Measurements from ENCODE around the gene GYPC.

GYPC gene

DNA sequence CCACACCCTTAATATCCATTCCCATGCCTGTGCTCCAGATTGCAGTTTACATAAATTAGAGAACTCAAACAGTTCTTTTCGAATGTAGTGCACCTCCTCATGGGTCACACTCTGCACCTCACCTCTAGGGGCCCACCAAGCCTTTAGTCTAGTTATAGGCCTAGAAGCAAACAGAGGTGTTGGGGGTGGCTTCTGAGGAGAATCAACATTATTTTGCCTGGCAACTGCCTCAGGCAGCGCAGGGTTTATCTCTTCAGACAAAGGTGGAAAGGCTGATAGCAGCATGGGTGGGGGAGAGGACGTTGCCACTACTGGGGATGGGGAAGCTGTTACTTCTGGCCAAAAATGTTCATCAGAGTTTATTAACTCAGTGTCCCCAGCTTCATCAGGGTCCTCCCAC, 5.0 kb upstream of the GYPC start:
- DNase-seq (ENCODE audit: low spot score): no peak

DNA sequence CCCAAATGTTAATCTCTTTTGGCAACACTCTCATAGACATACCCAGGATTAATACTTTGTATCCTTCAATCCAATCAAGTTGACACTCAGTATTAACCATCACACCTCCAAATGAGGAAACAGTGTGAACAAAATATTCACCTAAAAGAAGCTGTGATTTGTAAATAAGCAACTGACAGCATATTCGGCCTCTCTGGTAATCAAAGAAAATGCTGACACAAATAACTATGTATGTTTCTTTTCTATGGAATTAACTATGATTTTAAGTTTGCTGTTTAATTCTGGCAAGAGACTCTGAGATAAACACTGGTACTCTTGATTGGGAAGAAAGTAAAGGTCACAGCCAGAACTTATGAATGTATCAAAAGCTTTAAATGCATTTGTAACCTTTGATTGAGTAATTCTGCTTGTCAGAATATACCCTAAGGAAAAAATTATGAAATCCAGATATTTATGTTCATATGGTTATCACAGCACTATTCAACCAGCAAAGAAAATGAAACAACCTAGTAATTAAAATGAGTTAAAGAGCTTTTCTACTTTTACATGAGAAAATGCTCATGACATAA, 3.6 kb upstream of the GYPC start:
- DNase-seq (ENCODE audit: low spot score): no peak

DNA sequence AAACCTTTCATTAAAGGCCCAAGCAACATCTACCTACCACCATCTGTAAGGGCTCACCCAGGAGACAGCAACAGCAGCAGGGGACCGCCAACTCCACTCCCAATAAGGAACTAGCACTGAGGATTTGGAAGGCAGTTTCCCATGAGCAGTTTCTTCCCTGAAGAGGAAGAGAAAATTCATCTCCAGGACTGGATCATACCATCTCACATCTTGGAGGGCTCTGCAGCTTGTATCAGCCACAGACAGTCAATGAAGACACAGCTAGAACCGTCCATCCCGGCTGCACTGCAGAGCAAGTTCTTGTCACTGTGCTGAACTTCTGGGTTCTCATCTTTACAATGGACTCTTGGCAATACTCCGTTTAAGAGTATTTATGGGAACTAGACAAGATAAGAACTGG, 2.8 kb upstream of the GYPC start:
- no peak for DNase-seq (ENCODE audit: low spot score)

DNA sequence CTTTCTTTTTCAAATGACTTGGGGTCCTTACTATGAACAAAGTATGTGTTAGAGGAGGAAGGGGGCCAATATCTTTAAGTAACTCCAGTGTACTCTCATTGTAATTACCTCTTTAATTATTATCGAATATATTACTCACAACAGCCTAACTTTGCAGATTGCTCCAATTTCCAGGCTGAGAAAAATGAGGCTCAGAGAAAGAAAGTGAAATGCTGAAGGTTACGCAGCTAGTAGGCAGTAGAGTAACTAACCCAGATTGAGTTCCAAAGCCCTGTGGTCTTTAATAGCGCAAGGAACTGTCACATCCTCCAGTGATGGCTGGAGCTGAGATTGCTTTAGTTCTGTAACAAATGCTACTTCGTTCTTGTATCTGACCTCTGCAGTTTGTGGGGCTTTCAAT, 2.2 kb upstream of the GYPC start:
- no peak for DNase-seq (ENCODE audit: low spot score)

DNA sequence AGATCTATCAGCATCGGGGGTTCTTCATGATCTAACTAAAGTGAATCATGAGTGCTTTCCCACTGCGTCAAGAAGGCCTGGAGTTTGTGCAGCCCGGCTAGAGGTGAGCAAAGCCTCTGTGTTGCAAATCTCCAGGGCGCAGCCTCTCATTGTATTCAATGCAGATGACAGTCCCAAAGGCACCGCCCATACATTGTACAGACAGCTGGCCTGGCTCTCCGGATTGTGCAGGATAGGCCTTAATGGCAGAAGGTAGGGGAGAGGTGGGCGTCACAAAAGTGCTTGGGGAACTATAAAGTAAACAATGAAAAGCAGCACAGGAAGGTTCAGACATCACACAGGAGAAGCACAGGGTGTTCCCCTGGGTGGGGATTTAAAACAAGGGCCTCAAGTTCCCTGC, 907 bp upstream of the GYPC start:
- no peak for DNase-seq (ENCODE audit: low spot score)

DNA sequence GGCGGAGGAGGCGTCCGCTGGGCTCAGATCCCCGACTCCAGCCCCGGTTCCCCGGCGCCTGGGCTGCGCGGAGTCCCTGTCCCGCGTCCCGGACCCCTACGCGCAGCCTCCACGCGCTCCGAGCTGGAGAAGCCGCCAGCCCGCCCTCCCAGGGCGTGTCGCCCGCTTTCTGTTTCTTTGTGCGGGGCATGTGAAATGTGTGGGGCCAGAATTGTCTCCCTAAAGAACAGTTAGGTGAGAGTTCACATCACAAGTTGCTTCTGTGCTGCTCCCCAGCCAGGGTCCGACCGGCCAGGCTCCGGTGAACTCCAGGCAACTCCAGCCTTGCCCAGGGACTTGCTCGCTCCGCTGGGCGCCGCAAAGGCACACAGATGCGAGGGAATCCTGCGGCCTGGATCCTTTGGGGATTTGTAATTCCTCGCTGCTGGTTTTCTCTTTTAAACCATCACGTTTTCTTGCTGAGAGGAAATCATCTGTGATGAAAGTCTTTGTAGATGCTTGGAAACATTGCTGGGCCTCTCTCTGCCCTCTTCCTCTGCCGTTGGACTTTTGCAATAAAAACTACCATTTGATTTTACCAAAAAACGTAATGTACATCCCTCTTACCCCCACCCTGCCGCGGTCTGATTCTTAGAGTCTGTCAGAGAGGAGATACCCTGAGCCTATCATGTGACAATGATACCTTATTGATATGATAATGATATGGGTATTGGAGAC, 631 bp downstream of the GYPC start:
- peak; percentile 73 for DNase-seq (ENCODE audit: low spot score)

DNA sequence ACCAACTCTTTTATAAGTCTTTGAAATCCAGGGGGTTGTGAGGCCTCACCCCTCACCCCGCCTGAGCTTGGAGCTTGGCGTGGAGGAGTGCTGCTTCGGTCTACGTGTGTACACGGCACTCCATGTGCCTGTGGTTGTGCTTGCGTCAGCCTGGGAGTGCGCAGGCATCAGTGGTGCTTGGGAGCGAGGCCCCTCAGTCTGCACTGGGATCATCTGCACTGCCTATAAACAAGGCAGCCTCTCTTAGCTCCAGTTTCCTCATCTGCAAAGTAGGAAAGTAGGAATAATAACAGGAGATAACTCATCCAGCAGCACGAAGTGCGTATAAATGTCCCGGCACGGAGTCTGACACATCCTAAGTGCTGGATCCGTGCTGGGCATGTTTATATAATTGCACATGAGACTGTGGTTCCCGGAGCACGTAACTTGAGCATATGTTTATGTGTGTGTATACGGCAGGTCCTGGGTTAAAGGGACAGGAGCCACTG, 1.2 kb downstream of the GYPC start:
- peak; percentile 86 for DNase-seq (ENCODE audit: low spot score)

DNA sequence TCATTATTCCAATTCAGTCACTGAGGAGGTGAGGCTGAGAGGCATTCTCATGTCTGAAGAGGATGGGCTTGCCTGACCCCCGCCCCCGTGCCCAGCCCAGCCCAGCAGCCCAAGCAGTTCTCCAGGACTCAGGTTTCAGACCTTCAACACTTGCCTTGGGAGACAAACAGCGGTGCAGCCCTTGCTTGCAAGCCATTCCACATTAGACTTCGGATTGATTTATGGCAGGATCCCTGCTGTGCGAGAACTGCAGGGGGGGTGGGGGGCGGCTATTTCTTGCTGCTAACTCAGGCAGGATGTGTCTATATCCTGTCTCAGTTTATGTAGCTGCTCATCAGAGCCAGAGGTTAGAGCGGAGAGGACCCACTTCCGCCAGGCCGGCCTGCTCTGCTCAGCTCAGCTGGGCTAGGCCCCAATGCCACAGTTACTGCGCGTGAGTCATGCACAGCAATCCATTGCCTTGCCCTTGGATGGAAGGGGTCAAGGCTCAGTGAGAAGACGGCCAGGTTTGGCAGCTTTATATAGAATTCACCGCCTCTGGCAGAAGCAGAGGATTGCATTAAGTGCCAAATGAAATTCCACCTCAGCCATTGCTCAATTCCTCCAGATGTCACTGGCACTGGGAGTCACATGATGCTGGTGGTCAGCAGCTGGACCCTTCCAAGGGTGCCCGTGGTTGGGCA, 1.8 kb downstream of the GYPC start:
- peak; percentile 91 for DNase-seq (ENCODE audit: low spot score)

DNA sequence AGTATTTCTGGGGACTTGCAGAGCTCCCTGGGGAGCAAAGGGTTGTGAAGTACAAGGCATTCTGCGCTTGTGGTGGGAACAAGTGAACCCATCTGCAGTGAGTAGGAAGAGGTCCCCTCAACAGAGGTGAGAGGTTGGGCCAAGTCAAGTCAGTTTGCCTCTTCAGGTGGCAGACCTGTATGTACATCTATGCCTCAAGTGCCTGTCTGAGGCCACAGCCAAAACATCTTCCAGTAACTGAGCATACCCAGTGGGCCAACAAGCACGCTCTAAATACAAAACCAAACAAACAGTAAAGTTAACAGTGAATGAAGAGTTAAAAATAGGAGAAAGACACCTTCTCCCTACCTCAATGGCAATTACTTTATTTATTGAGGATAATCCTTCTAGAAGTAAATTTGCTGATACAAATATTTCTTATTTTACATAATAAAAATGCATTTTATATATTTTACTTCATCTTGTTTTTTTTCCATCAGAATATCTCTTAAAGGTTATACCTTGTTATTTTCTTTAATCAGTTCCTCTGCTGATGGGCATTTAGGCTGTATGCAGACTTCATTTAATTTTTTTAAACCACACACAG, 2.5 kb downstream of the GYPC start:
- no peak for DNase-seq (ENCODE audit: low spot score)

DNA sequence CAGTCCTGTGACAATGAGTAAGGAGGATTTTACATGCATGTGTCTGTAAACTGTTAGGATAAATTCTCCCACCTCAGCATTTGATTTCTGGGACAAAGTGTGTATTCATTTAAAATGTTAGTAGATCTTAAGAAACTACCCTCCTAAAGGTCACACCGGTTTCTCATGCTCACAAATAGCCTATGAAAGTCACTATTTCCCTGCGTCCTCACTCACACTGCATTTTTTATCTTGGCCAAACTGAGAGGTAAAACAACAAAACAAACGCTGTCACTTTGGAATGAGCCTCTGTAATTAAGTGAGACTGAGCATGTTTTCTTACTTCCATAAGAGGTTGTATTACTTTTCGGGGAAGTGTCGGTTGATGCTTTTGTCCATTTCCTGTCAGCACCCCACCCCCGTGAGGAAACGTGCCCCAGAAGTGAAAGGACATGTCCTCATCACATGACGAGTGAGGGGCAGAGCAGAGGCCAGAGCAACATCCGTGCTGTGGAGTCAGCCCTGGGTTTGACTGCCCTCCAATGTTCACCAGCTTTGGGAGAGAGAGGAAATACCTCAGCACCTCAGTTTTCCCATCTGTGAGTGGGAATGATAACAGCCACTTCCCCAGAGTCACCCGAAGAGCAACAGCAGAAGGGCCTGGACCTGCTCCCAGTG, 3.1 kb downstream of the GYPC start:
- peak; percentile 60 for DNase-seq (ENCODE audit: low spot score)

DNA sequence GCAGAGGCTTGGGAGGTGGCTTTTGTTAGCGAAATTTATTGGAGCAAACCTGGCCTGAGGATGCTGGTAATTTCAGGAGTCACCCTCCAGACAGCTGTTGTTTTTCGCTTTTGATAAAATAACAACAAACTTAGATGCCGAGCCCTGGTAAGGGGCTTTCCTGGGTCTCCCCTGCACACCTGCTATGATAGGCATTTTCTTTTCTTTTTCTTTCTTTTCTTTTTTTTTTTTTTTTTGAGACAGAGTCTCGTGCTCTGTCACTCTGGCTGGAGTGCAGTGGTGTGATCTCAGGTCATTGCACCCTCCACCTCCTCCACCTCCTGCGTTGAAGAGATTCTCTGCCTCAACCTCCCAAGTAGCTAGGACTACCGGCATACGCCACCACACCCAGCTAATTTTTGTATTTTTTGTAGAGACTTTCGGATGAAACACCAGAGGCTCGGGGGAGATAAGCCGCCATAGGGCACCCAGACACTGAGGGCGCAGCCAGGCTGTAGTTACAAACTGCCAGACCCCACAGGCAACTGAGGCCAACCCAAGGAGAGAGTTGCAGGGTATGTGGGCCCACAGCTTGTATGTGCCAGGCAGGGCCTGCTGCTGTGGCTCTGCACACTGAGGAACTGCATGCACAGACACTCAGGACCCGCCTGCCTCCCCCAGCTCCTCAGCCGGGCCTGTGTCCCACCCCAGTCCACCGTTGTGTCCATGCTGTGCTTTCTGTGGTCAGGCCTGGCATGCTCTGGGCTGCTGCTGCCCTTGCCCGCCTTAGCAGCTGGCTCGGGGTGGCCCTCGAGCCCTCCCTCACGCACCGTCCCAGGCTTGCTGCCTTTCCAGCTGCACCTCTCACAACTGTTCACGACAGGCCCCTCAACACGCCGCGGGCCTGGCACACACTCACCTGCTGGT, 3.9 kb downstream of the GYPC start:
- DNase-seq (ENCODE audit: low spot score): no peak

DNA sequence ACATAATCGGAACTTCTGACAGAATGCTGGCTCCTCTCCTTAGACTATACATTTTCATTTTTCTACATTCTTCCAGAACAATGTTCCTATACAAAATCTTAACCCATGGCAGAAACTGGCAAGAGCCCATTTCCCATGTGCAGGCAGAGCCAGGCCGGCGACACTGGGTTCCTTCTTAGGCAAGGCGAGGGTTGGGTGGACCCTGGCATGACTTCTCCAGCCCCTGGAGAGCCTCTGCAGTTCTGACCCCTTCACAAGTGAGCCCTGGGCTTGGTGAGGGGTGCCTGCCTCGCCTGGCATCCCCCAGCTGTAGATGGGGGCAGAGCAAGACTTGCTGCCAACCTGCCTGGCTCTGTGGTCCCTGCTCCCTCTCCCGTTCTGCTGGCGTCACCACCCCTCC, 5.0 kb downstream of the GYPC start:
- no peak for DNase-seq (ENCODE audit: low spot score)

DNA sequence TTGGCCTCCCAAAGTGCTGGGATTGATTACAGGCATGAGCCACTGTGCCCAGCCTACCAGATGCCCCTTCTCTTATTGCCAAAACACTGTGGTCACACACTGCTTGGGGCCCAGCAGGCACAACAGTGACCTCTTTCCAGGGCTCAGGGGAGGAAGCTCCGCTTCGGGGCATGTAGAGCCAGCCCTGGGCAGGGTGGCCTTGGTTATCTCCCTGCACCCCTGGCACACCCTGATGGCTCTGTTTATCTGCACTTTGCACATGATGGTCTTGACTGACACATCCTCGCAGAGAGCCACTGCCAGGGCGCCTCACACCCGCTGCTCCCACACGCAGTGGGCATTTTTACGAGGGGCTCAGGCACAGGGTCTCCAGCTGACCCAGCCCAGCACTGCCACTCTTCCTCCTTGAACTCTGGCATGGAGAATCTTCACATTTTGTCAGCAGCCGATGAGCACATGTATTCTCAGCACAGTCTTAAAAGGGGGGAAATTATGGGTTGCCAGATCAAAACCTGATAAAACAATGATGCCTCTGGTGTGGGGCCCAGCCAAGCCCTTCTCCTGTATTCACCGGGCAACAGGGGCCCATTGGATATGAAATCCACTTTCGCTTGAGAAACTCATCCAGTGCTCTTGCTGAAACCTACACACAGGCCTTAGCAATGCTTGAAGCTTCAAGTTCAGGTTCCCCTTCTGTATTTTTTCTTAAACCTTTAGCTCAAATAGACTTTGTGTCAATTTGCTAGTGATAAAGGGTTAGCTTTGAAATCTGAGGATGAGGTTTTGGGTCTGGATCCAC, 5.9 kb downstream of the GYPC start:
- DNase-seq (ENCODE audit: low spot score): no peak

DNA sequence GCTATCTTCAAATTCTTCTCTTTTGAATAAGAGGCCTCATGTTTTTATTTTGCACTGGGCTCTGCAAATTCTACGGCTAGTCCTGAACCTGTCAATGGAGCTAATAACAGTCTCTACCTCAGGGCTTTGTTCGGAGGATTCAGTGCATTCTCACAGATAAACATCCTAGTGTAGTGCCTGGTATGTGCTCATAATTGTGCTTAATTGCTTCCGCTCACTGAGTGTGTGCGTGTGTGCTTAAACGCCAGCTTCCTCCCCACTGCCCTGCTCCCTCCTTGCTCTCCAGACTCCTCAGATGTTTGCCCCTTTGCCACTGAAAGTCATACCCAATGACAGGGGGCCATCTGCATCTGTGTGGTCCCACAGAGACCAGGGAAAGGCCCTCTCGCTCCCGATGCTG, 6.7 kb downstream of the GYPC start:
- no peak for DNase-seq (ENCODE audit: low spot score)

DNA sequence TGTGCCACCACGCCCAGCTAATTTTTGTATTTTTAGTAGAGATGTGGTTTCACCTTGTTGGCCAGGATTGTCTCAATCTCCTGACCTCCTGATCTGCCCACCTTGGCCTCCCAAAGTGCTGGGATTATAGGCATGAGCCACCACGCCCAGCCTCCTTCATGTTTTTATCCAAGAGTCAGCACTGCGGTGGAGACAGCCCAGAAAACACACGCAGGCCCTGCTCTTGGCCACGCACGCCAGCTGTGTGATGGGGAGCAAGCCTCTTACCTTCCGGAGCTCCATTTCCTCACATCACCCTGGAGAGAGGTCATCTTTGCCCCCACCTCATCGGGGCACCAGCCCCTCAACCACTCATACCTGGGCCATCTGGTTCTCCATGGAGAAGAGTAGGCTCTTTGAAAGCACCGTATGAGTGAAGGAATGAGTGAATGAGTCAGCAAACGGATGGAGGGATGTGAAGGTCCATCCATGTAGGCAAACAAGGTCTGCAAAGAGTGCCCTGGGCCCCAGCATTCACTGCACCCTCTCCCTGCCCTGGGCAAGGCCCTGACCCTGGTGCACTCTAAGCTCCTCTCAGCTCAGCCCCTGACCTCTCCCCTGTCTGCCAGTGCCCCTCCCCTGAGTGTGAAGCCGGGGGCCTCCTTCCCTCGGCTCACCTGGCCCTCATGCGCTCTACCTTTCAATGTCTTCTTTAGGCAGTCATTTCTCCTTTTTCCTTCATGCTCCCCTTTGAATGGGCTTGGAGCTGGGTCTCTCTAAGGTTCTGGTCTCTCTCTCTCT, 7.4 kb downstream of the GYPC start:
- DNase-seq (ENCODE audit: low spot score): no peak

DNA sequence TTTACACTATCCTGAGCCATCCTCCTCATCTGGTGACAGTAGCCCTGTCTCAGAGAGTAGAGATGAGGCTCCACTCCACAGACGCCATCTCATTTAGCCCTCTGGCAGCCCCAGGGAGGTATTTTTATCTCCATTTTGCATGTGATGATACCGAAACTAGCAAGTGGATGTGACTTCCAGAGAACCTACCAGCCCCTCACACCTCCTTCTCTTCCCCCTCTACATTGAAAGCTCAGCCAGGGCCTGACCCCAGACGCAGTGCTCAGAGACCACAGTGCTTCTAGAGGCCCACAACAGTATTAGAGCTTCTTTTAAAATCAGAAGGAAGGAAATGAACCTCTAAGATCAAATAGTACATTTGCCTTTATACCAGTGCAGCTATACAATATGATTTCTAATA, 8.3 kb downstream of the GYPC start:
- no peak for DNase-seq (ENCODE audit: low spot score)

DNA sequence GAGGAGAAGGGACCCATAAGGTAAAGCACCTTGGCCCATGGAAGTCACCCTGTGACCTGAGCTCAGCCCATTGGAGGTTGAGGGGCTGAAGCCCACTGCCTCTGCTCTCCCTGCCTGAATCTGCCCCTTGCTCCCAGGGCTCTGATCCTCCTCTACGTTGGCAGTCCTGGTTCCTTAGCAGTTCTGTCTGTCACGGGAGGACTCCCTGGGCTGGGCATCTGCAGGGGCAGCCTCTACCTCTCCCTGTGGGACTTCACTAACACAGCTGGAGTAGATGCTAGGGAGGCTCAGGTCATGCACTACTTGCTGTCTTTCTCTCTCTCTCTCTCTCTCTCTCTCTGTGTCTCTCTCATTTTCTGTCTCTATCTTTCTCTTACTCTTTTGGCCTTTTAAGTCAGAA, 8.7 kb downstream of the GYPC start:
- DNase-seq (ENCODE audit: low spot score): no peak

DNA sequence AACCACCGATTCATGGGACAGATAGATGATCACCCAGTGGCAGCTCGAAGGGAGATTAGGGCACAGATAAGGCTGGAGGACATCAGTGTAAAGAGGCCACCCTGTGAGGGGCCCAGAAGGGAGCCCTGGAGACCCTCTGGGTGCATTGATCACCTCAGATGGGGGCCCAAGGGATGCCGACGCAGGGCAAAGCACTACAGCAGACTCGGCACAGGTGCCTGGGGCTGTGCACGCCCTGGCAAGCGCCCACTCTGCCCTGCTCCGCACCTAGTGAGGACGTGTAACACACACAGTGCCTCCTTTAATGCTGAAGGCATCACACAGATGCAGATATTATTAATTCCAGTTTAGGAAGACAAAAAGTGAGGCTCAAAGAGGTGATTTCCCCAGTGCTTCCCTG, 9.5 kb downstream of the GYPC start:
- no peak for DNase-seq (ENCODE audit: low spot score)

DNA sequence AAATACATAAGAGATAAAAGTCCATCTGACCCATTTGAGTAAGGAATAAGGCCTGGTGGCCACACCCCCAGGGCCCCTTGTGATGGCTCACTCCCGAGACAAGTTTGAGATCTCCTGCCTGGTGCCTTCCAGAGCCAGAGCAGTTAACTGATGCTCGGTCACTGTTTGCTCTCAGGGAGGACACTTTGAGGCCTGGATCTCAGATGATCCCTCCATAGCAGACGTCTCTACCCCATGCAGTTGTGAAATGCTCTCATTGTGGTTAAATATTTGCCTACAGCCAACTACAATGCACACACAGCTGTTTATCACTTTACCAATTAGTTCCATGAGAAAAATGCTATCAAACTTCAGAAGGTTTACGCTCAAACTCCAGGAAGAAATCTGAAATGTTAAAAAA, 12.3 kb downstream of the GYPC start:
- no peak for DNase-seq (ENCODE audit: low spot score)

DNA sequence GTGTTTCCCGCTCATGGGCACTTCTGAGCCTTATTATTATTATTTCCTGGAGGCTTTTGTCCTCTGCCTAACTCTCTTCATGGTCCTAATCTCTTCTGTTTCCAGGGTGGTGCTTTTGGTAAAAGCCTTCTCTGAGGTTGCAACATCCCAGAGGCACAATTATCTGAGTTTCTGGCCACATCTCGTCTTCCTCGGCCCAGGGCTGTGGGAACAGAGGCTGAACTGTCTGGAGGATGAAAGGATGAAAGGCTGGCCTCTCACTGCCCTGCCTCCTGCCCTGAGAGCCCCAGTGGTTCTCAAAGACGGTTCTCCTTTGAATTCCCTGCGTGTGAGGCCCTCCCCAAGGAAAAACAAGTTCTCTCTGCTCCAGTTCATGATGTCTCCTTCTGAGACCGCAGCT, 13.8 kb downstream of the GYPC start:
- no peak for DNase-seq (ENCODE audit: low spot score)
